ENCODE results near the gene NCOA3.

DNA sequence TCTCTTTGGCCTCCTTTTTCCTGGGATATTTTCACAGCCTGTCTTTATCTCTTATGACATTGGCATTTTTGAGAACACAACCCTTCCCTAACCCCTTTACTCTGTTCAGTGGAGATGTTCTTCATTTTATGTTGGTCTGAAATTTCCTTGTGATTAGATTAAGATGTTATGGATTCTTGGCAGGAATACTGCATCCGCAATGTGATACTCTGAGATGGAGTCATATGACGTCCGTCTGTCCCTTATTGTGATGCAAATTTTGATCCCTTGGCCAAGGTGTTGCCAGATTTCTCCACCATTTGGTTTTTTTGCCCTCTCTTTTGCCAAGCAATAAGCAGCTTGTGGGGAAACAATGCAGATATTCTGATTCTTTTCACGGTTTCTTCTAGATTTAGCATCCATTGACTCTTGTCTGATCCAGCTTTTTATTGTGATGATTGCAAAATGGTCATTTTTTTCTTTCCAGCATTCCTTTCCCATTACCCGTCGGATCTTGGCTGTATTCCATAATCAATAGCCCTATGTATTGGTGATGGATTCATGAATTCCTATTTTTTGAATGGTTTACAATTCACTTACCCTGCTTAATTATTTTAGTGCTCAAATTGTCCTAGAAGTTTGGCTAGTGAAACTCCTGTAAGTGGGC is 85.1 kb downstream of the NCOA3 start:
- TF ChIP-seq, protein P1, sequence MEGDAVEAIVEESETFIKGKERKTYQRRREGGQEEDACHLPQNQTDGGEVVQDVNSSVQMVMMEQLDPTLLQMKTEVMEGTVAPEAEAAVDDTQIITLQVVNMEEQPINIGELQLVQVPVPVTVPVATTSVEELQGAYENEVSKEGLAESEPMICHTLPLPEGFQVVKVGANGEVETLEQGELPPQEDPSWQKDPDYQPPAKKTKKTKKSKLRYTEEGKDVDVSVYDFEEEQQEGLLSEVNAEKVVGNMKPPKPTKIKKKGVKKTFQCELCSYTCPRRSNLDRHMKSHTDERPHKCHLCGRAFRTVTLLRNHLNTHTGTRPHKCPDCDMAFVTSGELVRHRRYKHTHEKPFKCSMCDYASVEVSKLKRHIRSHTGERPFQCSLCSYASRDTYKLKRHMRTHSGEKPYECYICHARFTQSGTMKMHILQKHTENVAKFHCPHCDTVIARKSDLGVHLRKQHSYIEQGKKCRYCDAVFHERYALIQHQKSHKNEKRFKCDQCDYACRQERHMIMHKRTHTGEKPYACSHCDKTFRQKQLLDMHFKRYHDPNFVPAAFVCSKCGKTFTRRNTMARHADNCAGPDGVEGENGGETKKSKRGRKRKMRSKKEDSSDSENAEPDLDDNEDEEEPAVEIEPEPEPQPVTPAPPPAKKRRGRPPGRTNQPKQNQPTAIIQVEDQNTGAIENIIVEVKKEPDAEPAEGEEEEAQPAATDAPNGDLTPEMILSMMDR (conservative IDR thresholded peaks at IDR 0.05 in 1 of 2, IDR thresholded peaks at IDR 0.05 in 1 of 2; ENCODE audit: low read depth in 1 of 2, low read length in 2 of 2): no peak
- no peak for TF ChIP-seq EZH2 (IDR thresholded peaks at IDR 0.05; ENCODE audit: low read length, missing control alignments)
